ENCODE measurements around the gene PRPF19.

Gene PRPF19

GRCh38 chr11:60857378-60858232 is 48.8 kb downstream of the PRPF19 start:
- no peak for FAIRE-seq

GRCh38 chr11:60855726-60856633 is 50.4 kb downstream of the PRPF19 start, which contains the start of gene PTGDR2:
Gene PTGDR2, minus strand, starts transcription at chr11:60855950. Its CDS starts 2,228 bp downstream, at chr11:60853722.
- DNase-seq (ENCODE audit: insufficient read length, low spot score): no peak
- no peak for FAIRE-seq
- TF ChIP-seq CTCF (IDR thresholded peaks at IDR 0.05; ENCODE audit: insufficient read depth, missing control alignments): no peak

More at GRCh38 chr11:60857378-60858232, 48.8 kb downstream of the PRPF19 start:
- no peak for TF ChIP-seq CTCF (IDR thresholded peaks at IDR 0.05; ENCODE audit: insufficient read depth, missing control alignments)
- DNase-seq (ENCODE audit: insufficient read length, low spot score): no peak

GRCh38 chr11:60854847-60855725 is 51.3 kb downstream of the PRPF19 start:
- TF ChIP-seq CTCF (IDR thresholded peaks at IDR 0.05; ENCODE audit: insufficient read depth, missing control alignments): no peak
- FAIRE-seq (no peak), DNase-seq (ENCODE audit: insufficient read length, low spot score) (no peak)

- FAIRE-seq: no peak
- no peak for DNase-seq (ENCODE audit: insufficient read length, low spot score)
- no peak for TF ChIP-seq CTCF (IDR thresholded peaks at IDR 0.05; ENCODE audit: insufficient read depth, missing control alignments)
Observed at GRCh38 chr11:60854140-60854846, 52.1 kb downstream of the PRPF19 start.

GRCh38 chr11:60852982-60853950 is 53.1 kb downstream of the PRPF19 start:
- no peak for TF ChIP-seq CTCF (IDR thresholded peaks at IDR 0.05; ENCODE audit: insufficient read depth, missing control alignments)
- no peak for FAIRE-seq
- no peak for DNase-seq (ENCODE audit: insufficient read length, low spot score)

Measured in D721Med (cell line).